LNCAP (cell line): ENCODE data around the gene HELQ.

ENCODE experiments used
- TF ChIP-seq, protein P1 (sequence below): fragments of 450-650 bp; IDR thresholded peaks from 2 replicates; pipeline ENCODE4 v1.5.1; 2017; ENCODE audit warnings: mild to moderate bottlenecking

HELQ gene, protein sequence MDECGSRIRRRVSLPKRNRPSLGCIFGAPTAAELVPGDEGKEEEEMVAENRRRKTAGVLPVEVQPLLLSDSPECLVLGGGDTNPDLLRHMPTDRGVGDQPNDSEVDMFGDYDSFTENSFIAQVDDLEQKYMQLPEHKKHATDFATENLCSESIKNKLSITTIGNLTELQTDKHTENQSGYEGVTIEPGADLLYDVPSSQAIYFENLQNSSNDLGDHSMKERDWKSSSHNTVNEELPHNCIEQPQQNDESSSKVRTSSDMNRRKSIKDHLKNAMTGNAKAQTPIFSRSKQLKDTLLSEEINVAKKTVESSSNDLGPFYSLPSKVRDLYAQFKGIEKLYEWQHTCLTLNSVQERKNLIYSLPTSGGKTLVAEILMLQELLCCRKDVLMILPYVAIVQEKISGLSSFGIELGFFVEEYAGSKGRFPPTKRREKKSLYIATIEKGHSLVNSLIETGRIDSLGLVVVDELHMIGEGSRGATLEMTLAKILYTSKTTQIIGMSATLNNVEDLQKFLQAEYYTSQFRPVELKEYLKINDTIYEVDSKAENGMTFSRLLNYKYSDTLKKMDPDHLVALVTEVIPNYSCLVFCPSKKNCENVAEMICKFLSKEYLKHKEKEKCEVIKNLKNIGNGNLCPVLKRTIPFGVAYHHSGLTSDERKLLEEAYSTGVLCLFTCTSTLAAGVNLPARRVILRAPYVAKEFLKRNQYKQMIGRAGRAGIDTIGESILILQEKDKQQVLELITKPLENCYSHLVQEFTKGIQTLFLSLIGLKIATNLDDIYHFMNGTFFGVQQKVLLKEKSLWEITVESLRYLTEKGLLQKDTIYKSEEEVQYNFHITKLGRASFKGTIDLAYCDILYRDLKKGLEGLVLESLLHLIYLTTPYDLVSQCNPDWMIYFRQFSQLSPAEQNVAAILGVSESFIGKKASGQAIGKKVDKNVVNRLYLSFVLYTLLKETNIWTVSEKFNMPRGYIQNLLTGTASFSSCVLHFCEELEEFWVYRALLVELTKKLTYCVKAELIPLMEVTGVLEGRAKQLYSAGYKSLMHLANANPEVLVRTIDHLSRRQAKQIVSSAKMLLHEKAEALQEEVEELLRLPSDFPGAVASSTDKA

DNA sequence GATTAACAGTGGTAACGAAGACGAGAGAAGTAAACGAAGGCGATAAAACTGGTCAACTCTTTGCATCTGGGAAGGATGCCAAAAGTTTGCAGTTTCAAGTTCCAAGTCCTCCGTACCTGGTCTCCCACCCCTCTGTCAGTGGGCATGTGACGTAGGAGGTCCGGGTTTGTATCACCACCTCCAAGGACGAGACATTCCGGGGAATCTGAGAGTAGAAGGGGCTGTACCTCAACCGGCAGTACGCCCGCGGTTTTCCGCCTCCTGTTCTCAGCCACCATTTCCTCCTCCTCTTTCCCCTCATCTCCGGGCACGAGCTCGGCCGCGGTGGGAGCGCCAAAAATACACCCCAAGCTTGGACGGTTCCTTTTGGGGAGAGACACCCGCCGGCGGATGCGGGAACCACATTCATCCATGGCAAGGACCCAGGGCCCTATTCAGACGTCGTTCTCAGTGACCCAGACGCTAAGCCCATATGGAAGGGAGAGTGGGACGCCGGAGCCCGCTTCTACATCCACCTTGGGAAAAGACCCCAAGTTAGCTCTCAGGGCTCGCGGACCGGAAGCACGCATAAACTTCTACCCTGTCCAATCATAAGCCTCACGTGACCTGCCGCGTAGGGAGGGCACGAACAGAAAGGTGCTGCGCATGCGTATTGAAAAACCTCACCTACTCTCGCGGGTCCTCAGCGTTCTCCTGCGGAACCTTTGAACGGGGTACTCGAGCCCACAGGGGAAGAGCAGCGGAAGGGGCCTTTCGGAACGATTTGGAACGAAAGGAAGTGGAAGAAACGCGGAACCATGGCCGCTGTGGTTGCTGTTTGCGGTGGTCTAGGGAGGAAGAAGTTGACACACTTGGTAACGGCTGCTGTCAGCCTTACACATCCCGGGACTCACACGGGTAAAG is at the start of gene HELQ, which contains the start of gene MRPS18C:
TSS of gene HELQ (minus strand) at position 543 of the 903 bp plus-strand sequence. CDS start at position 413, 130 bp downstream.
TSS of gene MRPS18C (plus strand) at position 778 of the 903 bp plus-strand sequence. CDS start at position 798, 20 bp downstream.
- TF ChIP-seq, protein P1, sequence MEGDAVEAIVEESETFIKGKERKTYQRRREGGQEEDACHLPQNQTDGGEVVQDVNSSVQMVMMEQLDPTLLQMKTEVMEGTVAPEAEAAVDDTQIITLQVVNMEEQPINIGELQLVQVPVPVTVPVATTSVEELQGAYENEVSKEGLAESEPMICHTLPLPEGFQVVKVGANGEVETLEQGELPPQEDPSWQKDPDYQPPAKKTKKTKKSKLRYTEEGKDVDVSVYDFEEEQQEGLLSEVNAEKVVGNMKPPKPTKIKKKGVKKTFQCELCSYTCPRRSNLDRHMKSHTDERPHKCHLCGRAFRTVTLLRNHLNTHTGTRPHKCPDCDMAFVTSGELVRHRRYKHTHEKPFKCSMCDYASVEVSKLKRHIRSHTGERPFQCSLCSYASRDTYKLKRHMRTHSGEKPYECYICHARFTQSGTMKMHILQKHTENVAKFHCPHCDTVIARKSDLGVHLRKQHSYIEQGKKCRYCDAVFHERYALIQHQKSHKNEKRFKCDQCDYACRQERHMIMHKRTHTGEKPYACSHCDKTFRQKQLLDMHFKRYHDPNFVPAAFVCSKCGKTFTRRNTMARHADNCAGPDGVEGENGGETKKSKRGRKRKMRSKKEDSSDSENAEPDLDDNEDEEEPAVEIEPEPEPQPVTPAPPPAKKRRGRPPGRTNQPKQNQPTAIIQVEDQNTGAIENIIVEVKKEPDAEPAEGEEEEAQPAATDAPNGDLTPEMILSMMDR: peak; percentile 23; the same call in 1 of the 2 replicates

DNA sequence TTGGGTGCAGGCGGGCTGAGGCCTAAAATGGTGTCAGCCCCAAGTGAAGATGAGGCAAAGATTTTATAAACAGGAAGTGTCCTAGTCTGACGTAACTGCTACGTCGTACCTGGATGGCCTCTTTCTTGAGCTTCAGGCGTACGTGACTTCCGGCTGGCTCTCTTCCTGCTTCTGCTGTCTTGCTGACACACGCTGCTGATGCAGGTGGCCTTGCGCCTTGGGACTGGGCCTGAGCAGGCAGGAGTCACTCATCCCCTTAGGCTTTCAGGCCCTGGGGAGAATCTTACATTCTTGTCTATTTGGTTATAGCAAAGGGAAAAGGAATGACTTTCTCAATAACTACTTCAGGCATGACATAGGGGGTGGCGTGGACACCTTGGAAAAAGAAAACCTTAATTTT is 49.4 kb upstream of the HELQ start:
- TF ChIP-seq, protein P1: no peak

DNA sequence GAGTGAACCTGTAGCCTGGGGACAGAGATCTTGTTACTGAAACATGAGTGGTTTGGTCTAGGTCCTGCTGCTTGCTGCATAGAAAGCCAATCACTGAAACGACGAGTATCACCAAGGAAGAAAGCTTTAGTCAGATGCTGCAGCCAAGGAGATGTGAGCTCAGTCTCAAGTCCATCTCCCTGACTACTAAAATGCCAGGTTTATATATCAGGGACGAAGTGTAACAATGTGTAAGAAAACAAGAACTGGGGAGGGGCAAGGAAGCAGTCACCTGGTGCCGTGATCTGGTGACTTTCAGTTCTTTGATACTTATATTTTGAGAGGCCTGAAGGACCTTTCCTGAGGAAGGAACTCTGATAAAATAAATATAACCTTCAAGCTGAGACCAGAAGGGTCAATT is 48.9 kb upstream of the HELQ start:
- TF ChIP-seq, protein P1: no peak

DNA sequence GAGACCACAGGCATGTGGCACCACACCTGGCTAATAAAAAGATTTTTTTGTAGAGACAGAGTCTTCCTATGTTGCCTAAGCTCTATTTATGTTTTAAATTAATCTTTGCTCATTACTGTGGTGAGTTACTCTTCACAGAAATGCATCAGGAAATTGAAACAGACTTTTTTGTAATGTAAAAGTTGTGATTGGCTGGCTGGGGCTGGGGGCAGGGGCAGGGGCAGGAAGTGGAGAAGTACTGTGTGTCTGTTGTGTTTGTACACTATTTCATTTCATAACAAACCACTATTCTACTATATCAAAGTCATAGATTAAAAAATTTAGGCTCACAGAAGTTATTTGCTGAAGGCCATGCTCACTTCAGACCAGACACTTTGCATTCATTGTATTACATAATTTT is 48.4 kb upstream of the HELQ start:
- TF ChIP-seq, protein P1: no peak

DNA sequence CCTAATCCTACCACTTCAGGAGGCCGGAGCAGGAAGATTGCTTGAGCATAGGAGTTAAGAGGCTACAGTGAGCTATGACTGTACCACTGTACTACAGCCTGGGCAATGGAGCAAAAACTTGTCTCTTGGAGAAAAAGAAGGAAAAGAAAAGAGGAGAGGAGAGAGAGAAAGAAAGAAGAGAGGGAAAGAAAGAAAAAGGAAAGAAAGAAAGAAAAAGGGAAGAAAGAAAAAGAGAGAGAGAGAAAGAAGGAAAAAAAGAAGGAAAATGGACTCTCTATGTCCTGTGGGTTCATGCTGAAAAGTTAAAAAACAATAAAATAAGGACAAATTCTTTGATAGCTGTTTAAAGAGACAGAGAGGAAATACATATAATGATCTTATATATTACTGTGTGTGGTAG is 42.6 kb upstream of the HELQ start:
- TF ChIP-seq, protein P1: no peak

DNA sequence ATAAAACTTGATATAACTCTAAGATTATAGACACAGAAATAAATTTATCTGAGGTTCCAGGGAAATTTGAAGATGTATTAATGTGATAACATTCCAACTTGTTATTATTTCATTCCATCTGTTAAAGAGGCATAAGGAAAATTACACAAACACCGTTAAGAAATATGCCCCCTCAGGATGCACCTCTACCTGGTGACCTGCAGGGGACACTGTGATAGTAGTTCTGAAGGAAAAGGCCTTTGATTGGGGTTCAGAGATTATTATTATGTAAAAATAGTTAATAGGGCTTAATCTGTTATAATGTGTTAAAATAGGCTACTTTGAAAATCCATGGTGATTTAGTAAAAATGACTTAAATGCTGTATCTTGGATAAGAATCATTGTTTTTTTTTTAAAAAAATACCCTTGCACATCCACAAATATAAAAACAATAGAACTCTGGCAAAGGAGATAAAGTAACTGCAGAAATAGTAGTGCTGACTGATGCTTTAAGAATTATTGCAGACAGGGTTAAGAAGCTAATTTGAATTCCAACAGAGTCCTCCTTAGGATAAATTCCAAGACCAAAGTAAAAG is 35.3 kb upstream of the HELQ start:
- TF ChIP-seq, protein P1: peak; percentile 91
